Measurements from ENCODE around the gene DRD2. TPM values are rescaled to one million over a fixed set of nuclear protein-coding genes. Genes with fewer than 3 reads are reported as not detected.

Gene DRD2
- total RNA-seq, 1 donor from 2014 or later: not detected

DNA sequence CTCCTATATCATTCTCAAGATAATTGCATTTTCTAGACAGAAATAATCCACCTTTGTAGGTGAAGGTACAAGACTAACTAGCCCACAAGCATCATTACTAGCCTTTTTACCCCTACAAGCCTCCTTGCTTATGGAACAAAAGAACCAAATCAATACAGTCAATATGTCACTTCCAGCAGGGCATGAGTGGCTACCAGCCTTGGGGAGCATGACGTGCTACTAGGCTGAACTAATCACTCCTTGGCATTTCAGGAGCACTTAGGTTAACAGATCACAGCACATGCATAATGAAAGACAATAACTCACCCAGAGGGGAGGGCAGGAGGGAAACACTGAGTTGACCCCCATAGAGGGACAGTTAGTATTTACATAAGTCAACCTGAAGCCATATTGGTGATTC, 2.7 kb downstream of the DRD2 start:
- no peak overlapping the region for H3K4me3 ChIP-seq (ENCODE audit: low read depth, low read length)
- TF ChIP-seq, protein P1, sequence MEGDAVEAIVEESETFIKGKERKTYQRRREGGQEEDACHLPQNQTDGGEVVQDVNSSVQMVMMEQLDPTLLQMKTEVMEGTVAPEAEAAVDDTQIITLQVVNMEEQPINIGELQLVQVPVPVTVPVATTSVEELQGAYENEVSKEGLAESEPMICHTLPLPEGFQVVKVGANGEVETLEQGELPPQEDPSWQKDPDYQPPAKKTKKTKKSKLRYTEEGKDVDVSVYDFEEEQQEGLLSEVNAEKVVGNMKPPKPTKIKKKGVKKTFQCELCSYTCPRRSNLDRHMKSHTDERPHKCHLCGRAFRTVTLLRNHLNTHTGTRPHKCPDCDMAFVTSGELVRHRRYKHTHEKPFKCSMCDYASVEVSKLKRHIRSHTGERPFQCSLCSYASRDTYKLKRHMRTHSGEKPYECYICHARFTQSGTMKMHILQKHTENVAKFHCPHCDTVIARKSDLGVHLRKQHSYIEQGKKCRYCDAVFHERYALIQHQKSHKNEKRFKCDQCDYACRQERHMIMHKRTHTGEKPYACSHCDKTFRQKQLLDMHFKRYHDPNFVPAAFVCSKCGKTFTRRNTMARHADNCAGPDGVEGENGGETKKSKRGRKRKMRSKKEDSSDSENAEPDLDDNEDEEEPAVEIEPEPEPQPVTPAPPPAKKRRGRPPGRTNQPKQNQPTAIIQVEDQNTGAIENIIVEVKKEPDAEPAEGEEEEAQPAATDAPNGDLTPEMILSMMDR (conservative IDR thresholded peaks at IDR 0.05; ENCODE audit: low read depth, low read length): no peak
- no peak for DNase-seq (ENCODE audit: low read depth)

DNA sequence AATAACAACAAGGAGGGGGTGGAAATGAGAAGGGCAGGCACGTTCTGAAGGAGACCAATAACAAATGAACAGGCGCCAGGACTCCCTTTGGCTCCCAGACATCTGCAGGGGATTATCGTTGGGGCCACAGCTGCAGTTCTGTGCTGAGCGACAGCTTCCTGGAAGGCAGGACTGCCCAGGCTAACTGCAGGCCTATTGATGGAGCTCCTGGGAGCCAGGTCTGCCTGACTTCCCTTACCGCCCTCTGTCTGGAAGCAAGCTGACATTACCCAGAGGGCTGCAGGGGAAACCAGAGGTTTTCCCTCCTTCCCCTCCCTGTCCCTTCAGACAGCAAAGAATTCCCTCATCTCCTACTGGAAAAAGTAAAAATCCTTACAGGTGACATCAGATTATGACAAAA, 5.0 kb downstream of the DRD2 start:
- TF ChIP-seq, protein P1 (conservative IDR thresholded peaks at IDR 0.05; ENCODE audit: low read depth, low read length): no peak
- H3K4me3 ChIP-seq (ENCODE audit: low read depth, low read length): no peak overlapping the region
- no peak for DNase-seq (ENCODE audit: low read depth)

DNA sequence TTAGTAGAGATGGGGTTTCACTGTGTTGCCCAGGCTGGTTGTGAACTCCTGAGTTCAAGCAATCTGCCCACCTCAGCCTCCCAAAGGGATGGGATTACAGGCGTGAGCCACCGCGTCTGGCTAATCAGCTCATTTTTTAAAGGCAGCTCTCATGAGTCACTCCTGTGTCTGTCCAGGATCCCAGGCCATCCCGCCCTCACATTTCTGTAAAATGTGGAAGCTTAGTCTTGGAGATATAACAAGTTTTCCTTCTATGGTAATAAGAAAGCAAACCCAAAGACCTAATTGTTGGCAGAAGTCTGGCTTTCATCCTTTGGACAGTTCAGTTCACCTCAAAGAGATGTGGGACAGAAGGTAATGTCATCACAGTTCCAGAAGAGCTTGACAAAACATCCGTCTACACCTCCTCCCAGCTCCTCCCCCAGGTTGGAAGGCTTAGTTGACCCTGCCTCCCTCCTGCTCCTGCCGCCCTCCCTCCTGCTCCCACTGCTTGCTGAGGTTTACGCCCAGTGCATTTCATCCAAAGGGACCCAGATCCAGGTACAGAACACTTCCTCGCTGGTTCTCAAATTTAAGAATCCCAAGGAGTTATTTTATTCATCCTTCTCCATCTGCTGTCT, 6.4 kb downstream of the DRD2 start:
- DNase-seq (ENCODE audit: low read depth): no peak
- TF ChIP-seq, protein P1 (conservative IDR thresholded peaks at IDR 0.05; ENCODE audit: low read depth, low read length): no peak
- H3K4me3 ChIP-seq (ENCODE audit: low read depth, low read length): no peak overlapping the region

DNA sequence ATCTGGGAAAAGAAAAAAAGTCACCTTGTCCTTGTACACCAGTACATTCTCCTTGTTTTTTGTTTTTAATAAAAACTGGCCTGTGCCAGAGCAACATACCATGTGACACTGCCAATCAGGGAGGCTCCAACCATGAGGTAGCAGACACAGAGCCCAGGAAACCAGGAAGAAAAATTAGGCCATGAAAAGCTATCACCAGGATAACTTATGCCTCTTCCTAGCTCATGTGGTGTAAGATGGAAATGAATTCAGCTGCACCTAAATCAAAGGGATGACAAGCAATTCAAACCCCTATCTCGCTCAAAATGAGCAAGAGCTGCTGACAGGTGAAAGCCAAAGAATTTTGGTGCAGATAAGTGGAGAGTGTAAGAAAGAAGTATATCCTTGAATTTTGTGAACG, 7.7 kb downstream of the DRD2 start:
- no peak for DNase-seq (ENCODE audit: low read depth)
- H3K4me3 ChIP-seq (ENCODE audit: low read depth, low read length): no peak overlapping the region
- TF ChIP-seq, protein P1 (conservative IDR thresholded peaks at IDR 0.05; ENCODE audit: low read depth, low read length): no peak

DNA sequence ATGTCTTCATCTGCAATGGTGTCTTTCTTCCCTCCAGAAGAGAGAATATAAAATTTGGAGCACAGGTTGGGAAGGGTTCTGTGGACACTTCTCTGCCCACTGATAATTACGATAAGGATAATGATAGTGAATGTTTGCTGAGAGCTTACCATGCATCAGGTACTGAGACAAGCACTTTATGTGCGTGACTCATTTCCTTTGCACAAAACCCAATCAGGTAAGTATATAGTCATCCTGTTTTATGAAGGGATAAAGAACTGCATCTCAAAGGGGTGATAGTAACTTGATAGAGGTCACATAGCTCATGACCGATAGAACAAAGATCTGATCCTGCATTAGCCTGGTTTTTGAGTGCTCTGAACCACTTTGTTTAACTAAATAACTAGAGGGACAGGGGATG, 9.4 kb downstream of the DRD2 start:
- H3K4me3 ChIP-seq (ENCODE audit: low read depth, low read length): no peak overlapping the region
- no peak for DNase-seq (ENCODE audit: low read depth)
- TF ChIP-seq, protein P1 (conservative IDR thresholded peaks at IDR 0.05; ENCODE audit: low read depth, low read length): no peak

DNA sequence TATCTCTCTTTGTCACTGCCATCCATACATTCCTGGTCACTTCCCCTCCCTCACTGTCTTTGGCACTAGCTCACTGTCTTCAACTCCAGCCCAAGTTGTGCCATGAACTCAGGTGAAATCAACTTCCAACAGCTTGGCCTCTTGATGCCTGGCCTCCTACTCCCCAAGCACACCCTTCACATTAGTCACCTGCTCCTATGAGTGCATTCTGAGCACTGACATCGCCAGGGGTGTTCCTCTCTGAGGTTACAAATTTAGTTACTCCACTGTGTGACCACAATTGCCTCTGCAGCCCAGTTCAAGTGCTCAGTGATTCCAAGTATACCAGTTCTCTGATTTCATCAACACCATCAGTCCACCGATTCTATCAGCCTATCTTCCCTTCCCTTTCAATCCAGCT, 10.8 kb downstream of the DRD2 start:
- no peak for DNase-seq (ENCODE audit: low read depth)
- TF ChIP-seq, protein P1 (conservative IDR thresholded peaks at IDR 0.05; ENCODE audit: low read depth, low read length): no peak
- no peak overlapping the region for H3K4me3 ChIP-seq (ENCODE audit: low read depth, low read length)

DNA sequence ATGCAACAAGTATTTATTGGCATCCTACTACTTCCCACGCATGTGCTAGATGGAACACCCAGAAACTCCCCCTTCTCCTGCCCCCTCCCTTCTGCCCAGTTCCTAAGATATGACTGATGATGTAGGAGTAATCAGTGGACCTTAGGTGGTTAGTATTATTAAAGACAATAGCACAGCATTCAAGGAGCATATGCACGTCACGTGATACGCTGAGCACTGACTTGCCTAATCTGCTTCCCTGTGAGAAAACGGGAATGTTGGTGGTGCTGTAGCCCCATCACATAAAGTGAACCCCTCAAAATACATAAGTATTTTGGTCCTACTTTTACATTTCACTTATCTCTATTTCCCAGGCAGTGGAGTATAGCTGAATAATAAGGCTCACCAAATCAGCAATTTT, 12.4 kb downstream of the DRD2 start:
- H3K4me3 ChIP-seq (ENCODE audit: low read depth, low read length): no peak overlapping the region
- DNase-seq (ENCODE audit: low read depth): no peak
- TF ChIP-seq, protein P1 (conservative IDR thresholded peaks at IDR 0.05; ENCODE audit: low read depth, low read length): no peak

All from epithelial cell of proximal tubule (primary cell).